ENCODE measurements around the gene CYYR1. TPM values are rescaled to one million over a fixed set of nuclear protein-coding genes. Genes with fewer than 3 reads are reported as not detected.

The CYYR1 gene
- polyA plus RNA-seq, 2 of the 4 experiments (the other 2 are of a cell fraction) = not detected

GRCh38 chr21:26487981-26488480, 85.1 kb downstream of the CYYR1 start:
- WGBS (ENCODE audit: missing lambda C conversion rate) = 10% methylated on average over 3 of the region's 4 CpGs
- no peak for DNase-seq (ENCODE audit: low read depth in 1 of 2, low spot score in 1 of 2)
- POLR2A ChIA-PET = no interaction called here
- no peak for ATAC-seq
- no peak overlapping the region for H3K27ac ChIP-seq
- H3K4me3 ChIP-seq = no peak overlapping the region
- TF ChIP-seq PHF8 (IDR thresholded peaks at IDR 0.05; ENCODE audit: borderline replicate concordance, low read depth) (no peak), KDM1A (IDR thresholded peaks at IDR 0.05; ENCODE audit: low read depth) (no peak), GATA3 (IDR thresholded peaks at IDR 0.05; ENCODE audit: borderline replicate concordance) (no peak), USF2 (IDR thresholded peaks at IDR 0.05) (no peak), RNF2 (IDR thresholded peaks at IDR 0.05; ENCODE audit: borderline replicate concordance, low read depth) (no peak), RFX5 (IDR thresholded peaks at IDR 0.05) (no peak), ZSCAN20 (CRISPR knock-in tag; IDR thresholded peaks at IDR 0.05) (no peak), MAX (IDR thresholded peaks at IDR 0.05) (no peak), MAFK (IDR thresholded peaks at IDR 0.05; ENCODE audit: partially characterized antibody) (no peak), EP300 (IDR thresholded peaks at IDR 0.05) (no peak), HOXB13 (CRISPR knock-in tag; IDR thresholded peaks at IDR 0.05; ENCODE audit: low read depth) (no peak), ZFP36 (IDR thresholded peaks at IDR 0.05; ENCODE audit: borderline replicate concordance, partially characterized antibody) (no peak), E2F6 (IDR thresholded peaks at IDR 0.05; ENCODE audit: borderline replicate concordance, low read depth) (no peak), RCOR1 (IDR thresholded peaks at IDR 0.05; ENCODE audit: low read depth, low read length) (no peak), RARB (CRISPR knock-in tag; IDR thresholded peaks at IDR 0.05) (no peak), NR3C1 (IDR thresholded peaks at IDR 0.05) (no peak)
- no peaks in the 10 kb centered on the region for H3K4me1 ChIP-seq
- no peaks in the 10 kb centered on the region for H3K9me3 ChIP-seq
- no peak overlapping the region for H3K4me2 ChIP-seq
- FAIRE-seq = no peak
- CTCF ChIA-PET = no interaction called here

GRCh38 chr21:26473471-26473870, 99.6 kb downstream of the CYYR1 start:
- H3K4me3 ChIP-seq = no peak overlapping the region
- no peak overlapping the region for H3K4me2 ChIP-seq
- H3K4me1 ChIP-seq = no peaks in the 10 kb centered on the region
- WGBS (ENCODE audit: missing lambda C conversion rate) = 50% methylated on average over 2 of the region's 2 CpGs
- TF ChIP-seq ZNF302 (CRISPR knock-in tag; IDR thresholded peaks at IDR 0.05) = no peak
- TF ChIP-seq RCOR1 (IDR thresholded peaks at IDR 0.05; ENCODE audit: low read depth, low read length) = no peak
- TF ChIP-seq KDM1A (IDR thresholded peaks at IDR 0.05; ENCODE audit: low read depth) = no peak
- no peak for TF ChIP-seq CBX2 (IDR thresholded peaks at IDR 0.05; ENCODE audit: borderline replicate concordance, low read depth)
- TF ChIP-seq MAFK (IDR thresholded peaks at IDR 0.05; ENCODE audit: partially characterized antibody) = no peak
- no peak for TF ChIP-seq RNF2 (IDR thresholded peaks at IDR 0.05; ENCODE audit: borderline replicate concordance, low read depth)
- no peak for TF ChIP-seq MYC (IDR thresholded peaks at IDR 0.05; ENCODE audit: borderline replicate concordance, low read length)
- no peak for TF ChIP-seq EP300 (IDR thresholded peaks at IDR 0.05)
- TF ChIP-seq POLR2AphosphoS2 (conservative IDR thresholded peaks at IDR 0.05; ENCODE audit: low read length) = no peak
- no peak for TF ChIP-seq HES2 (IDR thresholded peaks at IDR 0.05)
- TF ChIP-seq RAD21 (conservative IDR thresholded peaks at IDR 0.05 in 1 of 2, IDR thresholded peaks at IDR 0.05 in 1 of 2) = no peak
- POLR2A ChIA-PET = no interaction called here
- no peak for DNase-seq (ENCODE audit: low read depth in 1 of 2, low spot score in 1 of 2)
- FAIRE-seq = no peak
- no peak for ATAC-seq
- no peaks in the 10 kb centered on the region for H3K9me3 ChIP-seq
- CTCF ChIA-PET = no interaction called here
- H3K27ac ChIP-seq = no peak overlapping the region

GRCh38 chr21:26471099-26471471, 102.0 kb downstream of the CYYR1 start:
- DNase-seq (ENCODE audit: low read depth in 1 of 2, low spot score in 1 of 2) (no peak), FAIRE-seq (no peak), ATAC-seq (no peak)
- H3K27ac ChIP-seq = no peak overlapping the region
- 59% methylated on average over 5 of the region's 5 CpGs for WGBS (ENCODE audit: missing lambda C conversion rate)
- H3K4me1 ChIP-seq = no peaks in the 10 kb centered on the region
- POLR2A ChIA-PET = no interaction called here
- CTCF ChIA-PET = no interaction called here
- H3K9me3 ChIP-seq = no peaks in the 10 kb centered on the region
- H3K4me3 ChIP-seq = no peak overlapping the region
- H3K4me2 ChIP-seq = no peak overlapping the region
- TF ChIP-seq HOXB13 (CRISPR knock-in tag; IDR thresholded peaks at IDR 0.05; ENCODE audit: low read depth) (no peak), ESRRA (IDR thresholded peaks at IDR 0.05; ENCODE audit: borderline replicate concordance, low read length) (no peak), MAX (IDR thresholded peaks at IDR 0.05) (no peak), ZSCAN20 (CRISPR knock-in tag; IDR thresholded peaks at IDR 0.05) (no peak), GATA3 (IDR thresholded peaks at IDR 0.05; ENCODE audit: borderline replicate concordance) (no peak), MAZ (IDR thresholded peaks at IDR 0.05; ENCODE audit: borderline replicate concordance, low read depth, low read length) (no peak), RAD21 (conservative IDR thresholded peaks at IDR 0.05 in 1 of 2, IDR thresholded peaks at IDR 0.05 in 1 of 2) (no peak), PBX3 (IDR thresholded peaks at IDR 0.05) (no peak), CEBPB (IDR thresholded peaks at IDR 0.05) (no peak), NFE2L2 (conservative IDR thresholded peaks at IDR 0.05; ENCODE audit: low read length) (no peak), BHLHE40 (IDR thresholded peaks at IDR 0.05; ENCODE audit: low read depth, low read length) (no peak), HEYL (CRISPR knock-in tag; IDR thresholded peaks at IDR 0.05) (no peak), USF2 (IDR thresholded peaks at IDR 0.05) (no peak)

Data from A549 (cell line).